Measurements from ENCODE around the gene PYCARD. TPM values are rescaled to one million over a fixed set of nuclear protein-coding genes. Genes with fewer than 3 reads are reported as not detected.

PYCARD gene
- total and polyA plus RNA-seq, 9 of the 15 experiments (the other 6 are each of a cell fraction or from before 2014, with no cell fraction given) = 1.3 to 28.4 (median 6.0) TPM

- no peak for TF ChIP-seq CBX3 (IDR thresholded peaks at IDR 0.05; ENCODE audit: borderline replicate concordance in 1 of 2, low read length in 2 of 2)
- TF ChIP-seq TCF15 (CRISPR knock-in tag; IDR thresholded peaks at IDR 0.05) = no peak
- 0 out of 2 replicates have a peak, but pooled peaks have one; percentile 28 for TF ChIP-seq E2F1 (CRISPR knock-in tag; IDR thresholded peaks at IDR 0.05)
- TF ChIP-seq STAT5B (CRISPR knock-in tag; IDR thresholded peaks at IDR 0.05) = no peak
- TF ChIP-seq ZNF134 (CRISPR knock-in tag; conservative IDR thresholded peaks at IDR 0.05) = no peak
- TF ChIP-seq ZBTB34 (CRISPR knock-in tag; IDR thresholded peaks at IDR 0.05) = no peak
- TF ChIP-seq ILF3 (IDR thresholded peaks at IDR 0.05; ENCODE audit: borderline replicate concordance) = 0 out of 2 replicates have a peak, but pooled peaks have one; percentile 18
- TF ChIP-seq ZNF696 (CRISPR knock-in tag; conservative IDR thresholded peaks at IDR 0.05) = no peak
- no peak for TF ChIP-seq CXXC5 (CRISPR knock-in tag; IDR thresholded peaks at IDR 0.05)
- TF ChIP-seq FOSL1 (tag; conservative IDR thresholded peaks at IDR 0.05) = no peak
- no peak for TF ChIP-seq E4F1 (CRISPR knock-in tag; IDR thresholded peaks at IDR 0.05; ENCODE audit: borderline replicate concordance)
- no peak for TF ChIP-seq NCOR1 (IDR thresholded peaks at IDR 0.05)
- peak; percentile 65; the same call in 1 of the 2 replicates for TF ChIP-seq HBP1 (CRISPR knock-in tag; IDR thresholded peaks at IDR 0.05)
- no peak for TF ChIP-seq ADNP (tag; IDR thresholded peaks at IDR 0.05)
- TF ChIP-seq ZNF408 (CRISPR knock-in tag; IDR thresholded peaks at IDR 0.05; ENCODE audit: low read depth) = no peak
- no peak for TF ChIP-seq MTA1 (IDR thresholded peaks at IDR 0.05; ENCODE audit: borderline replicate concordance)
- TF ChIP-seq EP400 (IDR thresholded peaks at IDR 0.05) = no peak
- no peak for TF ChIP-seq ZNF197 (CRISPR knock-in tag; IDR thresholded peaks at IDR 0.05; ENCODE audit: low read depth)
Observed at GRCh38 chr16:31186930-31187807, 15.4 kb downstream of the PYCARD start (continued).

Data from K562 (cell line).